ENCODE measurements around the gene GALNT17.
"Not testable (repeated sequence)": the region's sequence is repeated elsewhere in the genome, so short reads cannot be mapped to it uniquely, and the experiment has no call there.

GALNT17 gene

GRCh38 chr7:71171476-71171875, 39.5 kb downstream of the GALNT17 start:
- DNase-seq, result no peak

GRCh38 chr7:71173955-71174354, 42.0 kb downstream of the GALNT17 start:
- DNase-seq, result no peak

- no peak for DNase-seq
Measured at GRCh38 chr7:71182438-71182935, 50.5 kb downstream of the GALNT17 start.

- no peak for DNase-seq
Measured at GRCh38 chr7:71184136-71184535, 52.2 kb downstream of the GALNT17 start.

- DNase-seq, result no peak
Measured at GRCh38 chr7:71184609-71185008, 52.7 kb downstream of the GALNT17 start.

GRCh38 chr7:71186535-71187057, 54.7 kb downstream of the GALNT17 start:
- no peak for DNase-seq

- no peak for DNase-seq
Measured at GRCh38 chr7:71191771-71192170, 59.8 kb downstream of the GALNT17 start.

GRCh38 chr7:71193099-71193810, 61.3 kb downstream of the GALNT17 start:
- DNase-seq, result no peak

GRCh38 chr7:71198391-71198790, 66.4 kb downstream of the GALNT17 start:
- DNase-seq, result no peak

GRCh38 chr7:71198887-71199286, 66.9 kb downstream of the GALNT17 start:
- no peak for DNase-seq

- no peak for DNase-seq
Measured at GRCh38 chr7:71206184-71206583, 74.2 kb downstream of the GALNT17 start.

- DNase-seq, result no peak
Measured at GRCh38 chr7:71208881-71209280, 76.9 kb downstream of the GALNT17 start.

GRCh38 chr7:71209484-71209883, 77.5 kb downstream of the GALNT17 start:
- DNase-seq, result not testable (repeated sequence)

- DNase-seq, result no peak
Measured at GRCh38 chr7:71210220-71210619, 78.3 kb downstream of the GALNT17 start.

- DNase-seq, result not testable (repeated sequence)
Measured at GRCh38 chr7:71212433-71212832, 80.5 kb downstream of the GALNT17 start.

GRCh38 chr7:71216211-71216610, 84.3 kb downstream of the GALNT17 start:
- DNase-seq, result no peak

GRCh38 chr7:71220210-71220695, 88.3 kb downstream of the GALNT17 start:
- DNase-seq, result no peak

- DNase-seq, result no peak
Measured at GRCh38 chr7:71221049-71221448, 89.1 kb downstream of the GALNT17 start.

- no peak for DNase-seq
Measured at GRCh38 chr7:71221549-71221948, 89.6 kb downstream of the GALNT17 start.

GRCh38 chr7:71227126-71227525, 95.2 kb downstream of the GALNT17 start:
- no peak for DNase-seq

- no peak for DNase-seq
Measured at GRCh38 chr7:71229148-71229547, 97.2 kb downstream of the GALNT17 start.

- no peak for DNase-seq
Measured at GRCh38 chr7:71229699-71230098, 97.8 kb downstream of the GALNT17 start.

GRCh38 chr7:71235253-71235652, 103.3 kb downstream of the GALNT17 start:
- DNase-seq, result no peak

GRCh38 chr7:71236230-71237105, 104.5 kb downstream of the GALNT17 start:
- no peak for DNase-seq

Measured in CD4-positive, alpha-beta T cell treated with Interferon gamma for 1 hour (primary cell).